ENCODE measurements around the gene GTF2A1L. TPM values are rescaled to one million over a fixed set of nuclear protein-coding genes. Genes with fewer than 3 reads are reported as not detected.

GTF2A1L gene
- total RNA-seq, 1 donor from 2014 or later = not detected

DNA sequence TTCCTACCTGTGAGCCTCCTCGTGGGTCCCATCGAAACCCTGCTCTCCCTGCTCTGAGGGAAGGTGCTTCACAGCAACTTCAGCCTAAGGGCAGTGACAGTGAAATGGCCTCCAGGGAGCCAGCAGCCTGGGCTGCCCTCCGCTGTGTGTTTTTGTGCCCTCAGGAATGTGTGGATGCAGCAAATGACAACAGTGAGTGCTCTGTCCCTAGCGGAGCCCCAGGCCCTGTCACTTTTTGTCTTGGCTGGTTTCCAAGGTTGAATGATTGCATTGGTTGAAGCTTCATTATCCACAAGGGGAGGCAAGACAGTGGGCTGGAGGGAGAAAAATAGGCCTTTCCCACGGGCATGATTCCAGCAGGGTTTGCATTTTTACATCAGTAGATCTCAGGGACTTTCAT is 44.8 kb upstream of the GTF2A1L start:
- Histone ChIP-seq H3K27me3 (ENCODE audit: insufficient read depth, low read length) (no peaks in the 10 kb centered on the region), H3K9me3 (ENCODE audit: insufficient read depth, low read depth, low read length) (no peaks in the 10 kb centered on the region), H3K79me2 (ENCODE audit: insufficient read depth, low read length) (no peaks in the 10 kb centered on the region), H3K9ac (ENCODE audit: low read length) (no peak overlapping the region), H3K36me3 (ENCODE audit: insufficient read depth, low read length) (no peaks in the 10 kb centered on the region), H2AFZ (ENCODE audit: low read depth, low read length) (no peak overlapping the region), H3K4me3 (ENCODE audit: insufficient read depth, low read depth, low read length) (no peak overlapping the region), H3K4me2 (ENCODE audit: low read length) (no peak overlapping the region), H4K20me1 (ENCODE audit: insufficient read depth, low read length) (no peaks in the 10 kb centered on the region), H3K27ac (ENCODE audit: low read depth, low read length) (no peak overlapping the region), H3K4me1 (ENCODE audit: insufficient read depth, low read length) (no peaks in the 10 kb centered on the region)
- no peak overlapping the region for H3K27ac Mint-ChIP-seq (ENCODE audit: unreplicated experiment)
- no peak for TF ChIP-seq EZH2 (IDR thresholded peaks at IDR 0.05; ENCODE audit: insufficient read depth, low read length)
- TF ChIP-seq, protein P1, sequence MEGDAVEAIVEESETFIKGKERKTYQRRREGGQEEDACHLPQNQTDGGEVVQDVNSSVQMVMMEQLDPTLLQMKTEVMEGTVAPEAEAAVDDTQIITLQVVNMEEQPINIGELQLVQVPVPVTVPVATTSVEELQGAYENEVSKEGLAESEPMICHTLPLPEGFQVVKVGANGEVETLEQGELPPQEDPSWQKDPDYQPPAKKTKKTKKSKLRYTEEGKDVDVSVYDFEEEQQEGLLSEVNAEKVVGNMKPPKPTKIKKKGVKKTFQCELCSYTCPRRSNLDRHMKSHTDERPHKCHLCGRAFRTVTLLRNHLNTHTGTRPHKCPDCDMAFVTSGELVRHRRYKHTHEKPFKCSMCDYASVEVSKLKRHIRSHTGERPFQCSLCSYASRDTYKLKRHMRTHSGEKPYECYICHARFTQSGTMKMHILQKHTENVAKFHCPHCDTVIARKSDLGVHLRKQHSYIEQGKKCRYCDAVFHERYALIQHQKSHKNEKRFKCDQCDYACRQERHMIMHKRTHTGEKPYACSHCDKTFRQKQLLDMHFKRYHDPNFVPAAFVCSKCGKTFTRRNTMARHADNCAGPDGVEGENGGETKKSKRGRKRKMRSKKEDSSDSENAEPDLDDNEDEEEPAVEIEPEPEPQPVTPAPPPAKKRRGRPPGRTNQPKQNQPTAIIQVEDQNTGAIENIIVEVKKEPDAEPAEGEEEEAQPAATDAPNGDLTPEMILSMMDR (IDR thresholded peaks at IDR 0.05; ENCODE audit: insufficient read depth, low read depth, low read length) = no peak
- H3K36me3 Mint-ChIP-seq (ENCODE audit: low read depth, unreplicated experiment) = no peaks in the 10 kb centered on the region
- DNase-seq (ENCODE audit: low read depth) = no peak
- H3K4me1 Mint-ChIP-seq (ENCODE audit: low read depth, unreplicated experiment) = peaks cover 3% of the 10 kb centered on the region
- H3K27me3 Mint-ChIP-seq (ENCODE audit: low read depth, unreplicated experiment) = no peaks in the 10 kb centered on the region
- no peak overlapping the region for H3K4me3 Mint-ChIP-seq (ENCODE audit: unreplicated experiment)
- H3K9me3 Mint-ChIP-seq (ENCODE audit: unreplicated experiment) = no peaks in the 10 kb centered on the region
- no peak for FAIRE-seq

DNA sequence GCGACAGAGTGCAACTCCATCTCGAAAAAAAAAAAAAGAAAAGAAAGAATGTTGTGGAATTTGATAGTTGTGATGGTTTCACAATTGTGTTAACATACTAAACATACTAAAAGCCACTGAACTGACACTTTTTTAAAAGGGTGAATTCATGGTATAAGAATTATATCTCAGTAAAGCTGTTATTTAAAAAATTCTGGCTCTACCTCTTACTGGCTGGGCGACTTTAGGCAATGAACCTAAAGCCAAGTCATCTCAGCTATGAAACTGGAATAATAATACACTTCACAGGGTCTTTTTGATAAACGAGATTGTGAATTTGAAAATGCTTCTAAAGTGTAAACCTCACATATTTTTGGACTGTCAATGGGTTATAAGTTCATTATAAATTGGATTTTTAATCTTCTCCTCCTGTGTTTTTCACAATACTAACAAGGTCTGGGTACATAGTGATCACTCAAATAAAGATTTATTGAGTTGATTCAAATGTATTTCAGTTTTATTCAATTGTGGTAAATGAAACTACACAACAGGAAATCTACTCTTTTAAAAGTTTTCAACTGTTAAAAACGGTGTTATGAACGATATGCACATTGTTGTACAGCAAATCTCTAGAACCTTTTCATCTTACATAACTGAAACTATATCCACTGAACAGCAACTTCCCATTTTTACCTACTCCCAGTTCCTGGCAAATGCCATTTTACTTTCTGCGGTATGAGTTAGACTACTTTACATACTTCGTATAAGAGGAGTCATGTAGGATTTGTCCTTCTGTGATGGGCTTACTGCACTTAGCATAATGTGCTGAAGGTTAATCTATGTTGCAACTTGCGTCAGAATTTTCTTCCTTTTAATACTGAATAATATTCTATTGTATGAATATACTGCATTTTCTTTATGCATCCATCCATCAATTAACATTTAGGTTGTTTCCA is 43.0 kb upstream of the GTF2A1L start:
- Mint-ChIP-seq H3K27ac (ENCODE audit: unreplicated experiment) (no peak overlapping the region), H3K9me3 (ENCODE audit: unreplicated experiment) (no peaks in the 10 kb centered on the region)
- no peak for FAIRE-seq

More for the DNA sequence above, 43.0 kb upstream of the GTF2A1L start:
- H3K4me1 Mint-ChIP-seq (ENCODE audit: low read depth, unreplicated experiment) = peaks cover 3% of the 10 kb centered on the region
- H3K4me3 Mint-ChIP-seq (ENCODE audit: unreplicated experiment) = no peak overlapping the region
- Histone ChIP-seq H3K36me3 (ENCODE audit: insufficient read depth, low read length) (no peaks in the 10 kb centered on the region), H3K4me3 (ENCODE audit: insufficient read depth, low read depth, low read length) (no peak overlapping the region), H4K20me1 (ENCODE audit: insufficient read depth, low read length) (no peaks in the 10 kb centered on the region), H3K4me2 (ENCODE audit: low read length) (no peak overlapping the region), H3K4me1 (ENCODE audit: insufficient read depth, low read length) (no peaks in the 10 kb centered on the region), H3K9ac (ENCODE audit: low read length) (no peak overlapping the region), H3K27ac (ENCODE audit: low read depth, low read length) (no peak overlapping the region), H3K27me3 (ENCODE audit: insufficient read depth, low read length) (no peaks in the 10 kb centered on the region), H3K9me3 (ENCODE audit: insufficient read depth, low read depth, low read length) (no peaks in the 10 kb centered on the region), H2AFZ (ENCODE audit: low read depth, low read length) (no peak overlapping the region), H3K79me2 (ENCODE audit: insufficient read depth, low read length) (no peaks in the 10 kb centered on the region)
- no peaks in the 10 kb centered on the region for H3K27me3 Mint-ChIP-seq (ENCODE audit: low read depth, unreplicated experiment)
- DNase-seq (ENCODE audit: low read depth) = no peak
- no peak for TF ChIP-seq EZH2 (IDR thresholded peaks at IDR 0.05; ENCODE audit: insufficient read depth, low read length)
- TF ChIP-seq, protein P1 (IDR thresholded peaks at IDR 0.05; ENCODE audit: insufficient read depth, low read depth, low read length) = no peak
- peaks cover 2% of the 10 kb centered on the region for H3K36me3 Mint-ChIP-seq (ENCODE audit: low read depth, unreplicated experiment)
